ENCODE data around the gene OR5M10.

Gene OR5M10

GRCh38 chr11:56531856-56532255, 45.7 kb downstream of the OR5M10 start:
- Histone ChIP-seq H3K4me1 (ENCODE audit: control insufficient read depth, insufficient read depth, low read length, unreplicated experiment) (no peaks in the 10 kb centered on the region), H3K27me3 (ENCODE audit: insufficient read depth, low read length) (no peaks in the 10 kb centered on the region), H3K79me2 (ENCODE audit: control insufficient read depth, insufficient read depth, low read length, unreplicated experiment) (no peaks in the 10 kb centered on the region), H3K27ac (ENCODE audit: low read depth, low read length) (no peak overlapping the region), H3K4me3 (ENCODE audit: low read depth, low read length) (no peak overlapping the region), H3K36me3 (ENCODE audit: insufficient read depth, low read length) (no peaks in the 10 kb centered on the region), H2AFZ (ENCODE audit: low read length, unreplicated experiment) (no peak overlapping the region)
